Neural crest cell (in vitro differentiated cells): Measurements from ENCODE around the gene CLMP. TPM values are rescaled to one million over a fixed set of nuclear protein-coding genes. Genes with fewer than 3 reads are reported as not detected.
A peak's percentile ranks its signal among the peaks of the same experiment; 100 is the strongest.

Experiments used
- DNase-seq: peaks from one replicate; pipeline ENCODE4 v3.0.0; 2021; ENCODE audit warnings: low read depth, mixed read lengths, low spot score
- H3K27ac Mint-ChIP-seq: one replicate; pipeline ENCODE4 v1.8.0; 2021; ENCODE audit warnings: mild to moderate bottlenecking, mixed read lengths; ENCODE audit not compliant: unreplicated experiment
- H3K27me3 Mint-ChIP-seq: 2 replicates; pipeline ENCODE4 v1.8.0; 2021; ENCODE audit warnings: low read depth, mild to moderate bottlenecking, mixed read lengths
- H3K36me3 Mint-ChIP-seq: 2 replicates; pipeline ENCODE4 v1.8.0; 2021; ENCODE audit warnings: low read depth, mild to moderate bottlenecking, mixed read lengths
- H3K4me1 Mint-ChIP-seq: 2 replicates; pipeline ENCODE4 v1.8.0; 2021; ENCODE audit warnings: mixed read lengths
- H3K4me3 Mint-ChIP-seq: one replicate; pipeline ENCODE4 v1.8.0; 2021; ENCODE audit warnings: mild to moderate bottlenecking, mixed read lengths
- H3K9me3 Mint-ChIP-seq: 2 replicates; pipeline ENCODE4 v1.8.0; 2021; ENCODE audit warnings: mixed read lengths
- total RNA-seq: library from RNA; stranded (reverse); gene quantifications from 2 replicates; pipeline ENCODE4 v1.2.1, GENCODE V29; 2021
- TF ChIP-seq, protein P1 (sequence below): fragments of 200-600 bp; sonication (generic); conservative IDR thresholded peaks from 2 replicates; pipeline ENCODE4 v1.5.0; 2021; ENCODE audit warnings: antibody characterized with exemption, mild to moderate bottlenecking

The CLMP gene
- total RNA-seq, 1 donor from 2014 or later = 4.3 TPM

DNA sequence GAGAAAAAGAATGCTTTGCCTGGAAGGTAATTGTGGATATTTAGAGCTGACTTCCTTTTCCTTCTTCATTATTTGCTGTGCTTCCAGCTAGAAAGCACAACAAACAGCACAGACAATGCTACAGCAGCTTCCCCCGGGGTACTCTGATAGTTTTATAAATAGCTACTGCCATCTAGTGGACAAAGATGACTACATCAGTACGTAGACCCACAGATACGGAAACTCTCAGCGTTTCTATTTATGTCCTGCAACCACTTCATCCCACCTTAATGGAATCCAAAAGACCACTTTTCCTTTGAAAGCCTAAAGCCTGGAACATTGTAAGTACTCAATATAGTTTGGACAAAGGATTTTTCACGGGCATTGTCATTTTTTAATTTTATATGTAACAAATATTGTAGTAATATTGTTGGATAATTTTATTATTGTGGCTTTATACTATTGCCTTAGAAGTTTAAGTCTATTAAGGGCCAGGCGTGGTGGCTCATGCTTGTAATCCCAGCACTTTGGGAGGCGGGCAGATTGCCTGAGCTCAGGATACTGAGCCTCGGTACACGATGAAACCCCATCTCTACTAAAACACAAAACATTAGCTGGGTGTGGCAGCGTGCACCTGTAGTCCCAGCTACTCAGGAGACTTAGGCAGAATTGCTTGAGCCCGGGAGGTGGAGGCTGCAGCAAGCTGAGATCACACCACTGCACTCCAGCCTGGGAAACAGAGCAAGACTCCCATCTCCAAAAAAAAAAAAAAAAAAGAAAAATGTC lies 140.6 kb downstream of the CLMP start:
- Mint-ChIP-seq H3K36me3 (peaks cover 26% of the 10 kb centered on the region), H3K27me3 (no peaks in the 10 kb centered on the region), H3K9me3 (no peaks in the 10 kb centered on the region), H3K4me3 (peak overlapping the region; percentile 100), H3K4me1 (peaks cover 41% of the 10 kb centered on the region), H3K27ac (no peak overlapping the region)
- TF ChIP-seq, protein P1, sequence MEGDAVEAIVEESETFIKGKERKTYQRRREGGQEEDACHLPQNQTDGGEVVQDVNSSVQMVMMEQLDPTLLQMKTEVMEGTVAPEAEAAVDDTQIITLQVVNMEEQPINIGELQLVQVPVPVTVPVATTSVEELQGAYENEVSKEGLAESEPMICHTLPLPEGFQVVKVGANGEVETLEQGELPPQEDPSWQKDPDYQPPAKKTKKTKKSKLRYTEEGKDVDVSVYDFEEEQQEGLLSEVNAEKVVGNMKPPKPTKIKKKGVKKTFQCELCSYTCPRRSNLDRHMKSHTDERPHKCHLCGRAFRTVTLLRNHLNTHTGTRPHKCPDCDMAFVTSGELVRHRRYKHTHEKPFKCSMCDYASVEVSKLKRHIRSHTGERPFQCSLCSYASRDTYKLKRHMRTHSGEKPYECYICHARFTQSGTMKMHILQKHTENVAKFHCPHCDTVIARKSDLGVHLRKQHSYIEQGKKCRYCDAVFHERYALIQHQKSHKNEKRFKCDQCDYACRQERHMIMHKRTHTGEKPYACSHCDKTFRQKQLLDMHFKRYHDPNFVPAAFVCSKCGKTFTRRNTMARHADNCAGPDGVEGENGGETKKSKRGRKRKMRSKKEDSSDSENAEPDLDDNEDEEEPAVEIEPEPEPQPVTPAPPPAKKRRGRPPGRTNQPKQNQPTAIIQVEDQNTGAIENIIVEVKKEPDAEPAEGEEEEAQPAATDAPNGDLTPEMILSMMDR = peak; percentile 80
- DNase-seq = peak; percentile 16

DNA sequence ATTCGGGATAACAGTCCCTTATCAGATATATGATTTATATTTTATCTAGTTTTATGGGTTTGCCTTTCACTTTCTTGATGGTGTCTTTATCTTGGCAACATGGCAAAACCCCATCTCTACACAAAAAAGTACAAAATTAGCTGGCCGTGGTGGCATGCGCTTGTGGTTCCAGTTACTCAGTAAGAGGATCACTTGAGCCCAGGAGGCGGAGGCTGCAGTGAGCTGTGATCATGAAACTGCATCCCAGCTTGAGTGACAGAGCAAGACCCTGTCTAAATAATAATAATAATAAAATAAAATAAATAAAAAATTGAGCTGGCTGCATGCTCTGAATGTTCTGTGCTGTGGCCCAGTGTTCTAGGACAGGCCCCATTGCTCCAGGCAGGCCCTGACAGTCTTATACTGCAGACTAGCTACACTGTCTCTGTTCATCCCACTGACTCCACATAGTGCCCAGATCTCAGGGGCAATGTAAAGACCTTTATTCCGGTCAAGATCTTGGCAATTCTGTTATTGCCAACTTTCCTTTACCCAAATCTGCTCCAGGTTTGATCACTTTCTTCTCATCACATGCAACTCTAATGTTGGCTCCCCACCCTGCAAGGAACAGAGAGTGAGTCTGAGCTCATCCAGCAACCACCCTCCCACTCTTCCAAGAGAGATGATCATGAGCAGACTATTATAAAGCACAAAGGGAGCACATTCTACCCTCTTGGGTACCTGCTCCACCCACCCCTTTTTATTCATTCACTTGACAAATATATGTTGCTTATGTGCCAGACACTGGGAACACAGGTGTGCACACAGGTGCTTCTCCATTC lies 141.9 kb downstream of the CLMP start:
- peaks cover 12% of the 10 kb centered on the region for H3K36me3 Mint-ChIP-seq
- H3K27ac Mint-ChIP-seq = no peak overlapping the region
- H3K4me3 Mint-ChIP-seq = peak overlapping the region; percentile 1
- peaks cover 27% of the 10 kb centered on the region for H3K4me1 Mint-ChIP-seq
- TF ChIP-seq, protein P1 = no peak
- no peaks in the 10 kb centered on the region for H3K27me3 Mint-ChIP-seq
- no peak for DNase-seq
- H3K9me3 Mint-ChIP-seq = no peaks in the 10 kb centered on the region

DNA sequence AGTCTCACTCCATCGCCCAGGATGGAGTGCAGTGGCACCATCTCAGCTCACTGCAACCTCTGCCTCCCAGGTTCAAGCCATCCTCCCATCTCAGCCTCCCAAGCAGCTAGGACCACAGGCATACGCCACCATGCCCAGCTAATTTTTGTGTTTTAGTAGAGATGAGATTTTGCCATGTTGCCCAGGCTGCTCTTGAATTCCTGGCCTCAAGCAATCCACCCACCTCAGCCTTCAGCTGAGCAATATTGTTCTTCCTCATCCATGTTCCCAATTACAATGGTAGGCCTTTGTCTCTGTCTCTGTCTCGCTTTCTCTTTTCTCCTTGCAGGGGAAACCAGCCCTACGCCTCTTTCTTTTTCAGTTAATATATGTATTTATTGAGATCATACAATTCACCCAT lies 143.4 kb downstream of the CLMP start:
- no peak for DNase-seq
- Mint-ChIP-seq H3K27me3 (no peaks in the 10 kb centered on the region), H3K4me1 (peaks cover 17% of the 10 kb centered on the region), H3K36me3 (peaks cover 3% of the 10 kb centered on the region), H3K9me3 (no peaks in the 10 kb centered on the region), H3K27ac (no peak overlapping the region), H3K4me3 (no peak overlapping the region)
- TF ChIP-seq, protein P1 = no peak

- H3K27me3 Mint-ChIP-seq = no peaks in the 10 kb centered on the region
- no peak for DNase-seq
- peaks cover 3% of the 10 kb centered on the region for H3K36me3 Mint-ChIP-seq
- peaks cover 15% of the 10 kb centered on the region for H3K4me1 Mint-ChIP-seq
- no peak overlapping the region for H3K4me3 Mint-ChIP-seq
- H3K9me3 Mint-ChIP-seq = no peaks in the 10 kb centered on the region
- TF ChIP-seq, protein P1 = no peak
- no peak overlapping the region for H3K27ac Mint-ChIP-seq
These were observed 143.9 kb downstream of the CLMP start for GRCh38 chr11:123051146-123051545.

- no peak for DNase-seq
- Mint-ChIP-seq H3K4me3 (no peak overlapping the region), H3K36me3 (no peaks in the 10 kb centered on the region), H3K27me3 (no peaks in the 10 kb centered on the region), H3K9me3 (no peaks in the 10 kb centered on the region), H3K27ac (no peak overlapping the region), H3K4me1 (peaks cover 4% of the 10 kb centered on the region)
- TF ChIP-seq, protein P1 = no peak
These were observed 147.1 kb downstream of the CLMP start for GRCh38 chr11:123047947-123048293.
